Prostate gland (tissue), 2 donors: Measurements from ENCODE around the gene NAA15. TPM values are rescaled to one million over a fixed set of nuclear protein-coding genes. Genes with fewer than 3 reads are reported as not detected.

ENCODE experiments used
- DNase-seq: peaks from one replicate; pipeline ENCODE4 v3.0.0-alpha.2; 2019; ENCODE audit warnings: low spot score
- H3K27ac ChIP-seq, 2 donors: fragments of 200-600 bp; sonication (generic); 2 replicates each; pipeline ENCODE4 v1.5.1; 2017 to 2019
- H3K27me3 ChIP-seq: fragments of 200-600 bp; sonication (generic); replicated peaks from 2 replicates; pipeline ENCODE4 v1.5.1; 2019; ENCODE audit not compliant: insufficient read depth
- H3K36me3 ChIP-seq, 2 donors: fragments of 200-600 bp; sonication (generic); 1 replicate in 1 of 2; 2 replicates in 1 of 2; pipeline versions ENCODE4 v1.5.1 to v1.8.1; 2017 to 2019
- H3K4me1 ChIP-seq: fragments of 200-600 bp; sonication (generic); replicated peaks from 2 replicates; pipeline ENCODE4 v1.5.1; 2019
- H3K4me3 ChIP-seq, 2 donors: fragments of 200-600 bp; sonication (generic); 2 replicates each; pipeline ENCODE4 v1.5.1; 2017 to 2019
- H3K9me3 ChIP-seq: fragments of 200-600 bp; sonication (generic); 2 replicates; pipeline ENCODE4 v1.5.1; 2017
- POLR2A ChIP-seq: fragments of 450-650 bp; IDR thresholded peaks from one replicate; pipeline ENCODE4 v1.6.1; 2016; ENCODE audit warnings: antibody characterized with exemption, mild to moderate bottlenecking
- POLR2AphosphoS5 ChIP-seq: sonication (generic); formaldehyde crosslinking; IDR thresholded peaks from one replicate; pipeline ENCODE4 v1.6.1; 2017; ENCODE audit warnings: antibody characterized with exemption
- WGBS: methylation state at CpG from one replicate; pipeline ENCODE4 v1.1.5; 2018; 5-methylcytosine and 5-hydroxymethylcytosine counted together
- intact Hi-C: fragments of 100-400 bp; cut with DNase I; formaldehyde crosslinking; loops from one replicate; pipeline ENCODE4 v1.14.2; 2022
- total RNA-seq, 2 donors: library from RNA; depleted of rRNA; stranded (reverse); fragments of >200 nt; gene quantifications; one replicate each; pipeline ENCODE4 v1.1.0, GENCODE V29; 2016
- TF ChIP-seq, protein P1 (sequence below), 4 experiments: fragments of 200-600 bp in 2 of 4; fragments of 450-650 bp in 2 of 4; sonication (generic) in 2 of 4; IDR thresholded peaks; 1 replicate in 3 of 4; 2 replicates in 1 of 4; pipeline ENCODE4 v1.5.1; 2016 to 2019; ENCODE audit warnings: antibody characterized with exemption in 4 of 4, mild to moderate bottlenecking in 2 of 4, moderate library complexity in 2 of 4

NAA15 gene
- total RNA-seq, 2 donors from 2014 or later: 19.3 to 22.9 TPM

- H3K27me3 ChIP-seq: no peaks in the 10 kb centered on the region
- no peak for DNase-seq
- no peaks in the 10 kb centered on the region for H3K36me3 ChIP-seq
- no peak for TF ChIP-seq POLR2AphosphoS5
- TF ChIP-seq, protein P1, sequence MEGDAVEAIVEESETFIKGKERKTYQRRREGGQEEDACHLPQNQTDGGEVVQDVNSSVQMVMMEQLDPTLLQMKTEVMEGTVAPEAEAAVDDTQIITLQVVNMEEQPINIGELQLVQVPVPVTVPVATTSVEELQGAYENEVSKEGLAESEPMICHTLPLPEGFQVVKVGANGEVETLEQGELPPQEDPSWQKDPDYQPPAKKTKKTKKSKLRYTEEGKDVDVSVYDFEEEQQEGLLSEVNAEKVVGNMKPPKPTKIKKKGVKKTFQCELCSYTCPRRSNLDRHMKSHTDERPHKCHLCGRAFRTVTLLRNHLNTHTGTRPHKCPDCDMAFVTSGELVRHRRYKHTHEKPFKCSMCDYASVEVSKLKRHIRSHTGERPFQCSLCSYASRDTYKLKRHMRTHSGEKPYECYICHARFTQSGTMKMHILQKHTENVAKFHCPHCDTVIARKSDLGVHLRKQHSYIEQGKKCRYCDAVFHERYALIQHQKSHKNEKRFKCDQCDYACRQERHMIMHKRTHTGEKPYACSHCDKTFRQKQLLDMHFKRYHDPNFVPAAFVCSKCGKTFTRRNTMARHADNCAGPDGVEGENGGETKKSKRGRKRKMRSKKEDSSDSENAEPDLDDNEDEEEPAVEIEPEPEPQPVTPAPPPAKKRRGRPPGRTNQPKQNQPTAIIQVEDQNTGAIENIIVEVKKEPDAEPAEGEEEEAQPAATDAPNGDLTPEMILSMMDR (IDR thresholded peaks at IDR 0.05): no peak
- TF ChIP-seq POLR2A: no peak
- H3K9me3 ChIP-seq: no peaks in the 10 kb centered on the region
- no peak overlapping the region for H3K4me3 ChIP-seq
- WGBS: 89% methylated on average over 2 of the region's 2 CpGs
- no peak overlapping the region for H3K27ac ChIP-seq
- intact Hi-C loops: loop anchor here (5.0 kb wide), 2 partner anchors 107 to 148 kb away; partner anchors contain the start of genes NAA15, NDUFC1 and SETD7
- peaks cover 4% of the 10 kb centered on the region for H3K4me1 ChIP-seq
These were observed 149.3 kb downstream of the NAA15 start for GRCh38 chr4:139450586-139450985.

GRCh38 chr4:139451997-139452396, 150.7 kb downstream of the NAA15 start:
- DNase-seq: no peak
- Histone ChIP-seq H3K27me3 (no peaks in the 10 kb centered on the region), H3K27ac (no peak overlapping the region), H3K9me3 (no peaks in the 10 kb centered on the region), H3K36me3 (no peaks in the 10 kb centered on the region), H3K4me1 (peaks cover 4% of the 10 kb centered on the region), H3K4me3 (no peak overlapping the region)
- TF ChIP-seq, protein P1 (IDR thresholded peaks at IDR 0.05): no peak
- TF ChIP-seq POLR2AphosphoS5 (no peak), POLR2A (no peak)
- 50% methylated on average over 1 of the region's 1 CpG for WGBS
- intact Hi-C loops: loop anchor here (5.0 kb wide), 2 partner anchors 105 to 150 kb away; partner anchors contain the start of genes NAA15, NDUFC1 and SETD7

DNA sequence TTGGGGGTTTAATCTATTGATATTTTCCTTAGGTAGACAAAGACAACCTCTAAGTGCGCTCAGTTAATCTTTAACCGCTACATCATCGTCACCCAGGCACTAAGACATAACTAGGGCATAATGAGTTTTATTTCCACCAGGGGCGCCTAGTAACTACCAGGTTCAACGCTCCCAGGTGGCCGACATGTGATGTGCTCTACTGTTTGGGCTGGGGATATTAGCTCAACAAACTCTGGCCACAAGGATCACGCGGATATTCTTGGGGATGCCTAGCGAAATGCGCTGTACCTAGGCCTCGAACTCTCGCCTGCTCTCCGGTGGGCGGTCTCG, 151.7 kb downstream of the NAA15 start:
- intact Hi-C loops: loop anchor here (5.0 kb wide), 2 partner anchors 104 to 151 kb away; partner anchors contain the start of genes NAA15, NDUFC1 and SETD7
- H3K9me3 ChIP-seq: no peaks in the 10 kb centered on the region
- H3K27me3 ChIP-seq: no peaks in the 10 kb centered on the region
- no peaks in the 10 kb centered on the region for H3K36me3 ChIP-seq
- WGBS: 1% methylated on average over 15 of the region's 15 CpGs
- H3K4me3 ChIP-seq: peak overlapping the region; percentile 64 to 81
- peaks cover 4% of the 10 kb centered on the region for H3K4me1 ChIP-seq
- peak overlapping the region; percentile 97 to 98 for H3K27ac ChIP-seq
- peak; percentile 47 for DNase-seq
- TF ChIP-seq POLR2AphosphoS5 (no peak), POLR2A (no peak)
- TF ChIP-seq, protein P1 (IDR thresholded peaks at IDR 0.05): peak in 3 of 4 experiments; percentile 8 to 47 (median 42)

DNA sequence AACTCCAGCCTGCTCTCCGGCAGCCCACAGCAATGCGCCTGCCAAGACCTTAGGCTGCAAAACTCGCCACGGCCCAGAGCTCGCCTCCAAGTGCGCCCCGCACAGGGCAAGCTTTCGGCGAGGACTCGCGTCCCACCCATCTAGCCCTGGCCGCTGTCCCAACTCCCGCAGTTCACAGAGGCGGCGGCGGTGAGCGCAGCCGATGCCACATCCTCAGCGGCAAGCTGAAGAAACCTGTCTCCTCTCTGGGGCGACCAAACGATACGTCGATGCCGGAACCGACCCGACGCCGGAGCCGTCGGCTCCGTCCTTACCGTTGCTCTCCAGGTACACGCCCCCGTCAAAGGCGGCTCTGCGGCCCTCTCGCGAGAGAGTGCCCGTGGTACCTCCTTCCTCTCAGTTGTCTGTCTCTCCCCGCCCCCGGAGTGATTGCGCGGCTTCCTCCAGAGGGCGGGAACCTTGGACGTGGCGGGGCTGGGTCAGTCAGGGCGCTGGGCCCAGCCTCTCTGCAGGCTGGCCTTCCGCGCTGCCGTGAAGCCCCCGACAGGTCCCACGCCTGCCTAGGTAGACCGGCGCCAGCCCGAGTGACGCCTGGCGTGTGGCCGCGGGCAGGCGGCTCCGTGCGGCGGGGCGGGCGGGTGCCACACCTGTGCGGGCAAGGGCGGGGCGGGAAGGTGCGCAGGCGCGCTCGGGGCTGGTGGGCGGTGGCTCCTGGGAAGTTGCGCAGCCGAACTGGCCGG, 152.2 kb downstream of the NAA15 start:
- no peaks in the 10 kb centered on the region for H3K27me3 ChIP-seq
- peaks cover 4% of the 10 kb centered on the region for H3K4me1 ChIP-seq
- H3K36me3 ChIP-seq: no peaks in the 10 kb centered on the region
- under 1% methylated on average over 66 of the region's 76 CpGs for WGBS
- H3K4me3 ChIP-seq: peak overlapping the region; percentile 64 to 81
- no peaks in the 10 kb centered on the region for H3K9me3 ChIP-seq
- peak; percentile 97 for DNase-seq
- intact Hi-C loops: loop anchor here (5.0 kb wide), 2 partner anchors 104 to 151 kb away; partner anchors contain the start of genes NAA15, NDUFC1 and SETD7
- H3K27ac ChIP-seq: peak overlapping the region; percentile 97 to 98
- peak; percentile 89 for TF ChIP-seq POLR2A
- TF ChIP-seq, protein P1 (IDR thresholded peaks at IDR 0.05): peak in 1 of 4 experiments; percentile 32
- peak; percentile 73 for TF ChIP-seq POLR2AphosphoS5
